H9 (cell line): ENCODE measurements around the gene UTP25. TPM values are rescaled to one million over a fixed set of nuclear protein-coding genes. Genes with fewer than 3 reads are reported as not detected.

ENCODE experiments used
- DNase-seq: peaks from one replicate; pipeline ENCODE4 v3.0.0-alpha.2; 2017
- H2AFZ ChIP-seq: one replicate; pipeline ENCODE4 v1.6.1; 2013; ENCODE audit warnings: mild to moderate bottlenecking, low read length, control low read depth, moderate library complexity
- H2AK5ac ChIP-seq: 2 replicates; pipeline ENCODE4 v1.6.1; 2013; ENCODE audit warnings: low read length, control low read depth, mixed read lengths; ENCODE audit not compliant: insufficient read length
- H2BK120ac ChIP-seq: one replicate; pipeline ENCODE4 v1.6.1; 2013; ENCODE audit warnings: low read depth, mild to moderate bottlenecking, low read length, control low read depth, inconsistent platforms; ENCODE audit not compliant: poor library complexity, severe bottlenecking
- H2BK12ac ChIP-seq: 2 replicates; pipeline ENCODE4 v1.6.1; 2013; ENCODE audit warnings: low read length, control low read depth, mixed read lengths, low read depth; ENCODE audit not compliant: insufficient read length
- H2BK15ac ChIP-seq: 2 replicates; pipeline ENCODE4 v1.6.1; 2013; ENCODE audit warnings: low read depth, low read length, control low read depth
- H2BK20ac ChIP-seq: one replicate; pipeline ENCODE4 v1.6.1; 2013; ENCODE audit warnings: low read depth, mild to moderate bottlenecking, low read length, control low read depth, inconsistent platforms; ENCODE audit not compliant: poor library complexity, severe bottlenecking
- H2BK5ac ChIP-seq: 2 replicates; pipeline ENCODE4 v1.6.1; 2013; ENCODE audit warnings: low read length, control low read depth, mixed read lengths; ENCODE audit not compliant: insufficient read length
- H3K14ac ChIP-seq: 2 replicates; pipeline ENCODE4 v1.6.1; 2013; ENCODE audit warnings: low read length, control low read depth; ENCODE audit not compliant: insufficient read depth
- H3K18ac ChIP-seq: 2 replicates; pipeline ENCODE4 v1.6.1; 2013; ENCODE audit warnings: low read depth, mild to moderate bottlenecking, mixed read lengths, low read length, control low read depth; ENCODE audit not compliant: insufficient read length
- H3K23ac ChIP-seq: 2 replicates; pipeline ENCODE4 v1.6.1; 2013; ENCODE audit warnings: low read length, control low read depth, mixed read lengths, low read depth; ENCODE audit not compliant: insufficient read length
- H3K23me2 ChIP-seq: 2 replicates; pipeline ENCODE4 v1.6.1; 2013; ENCODE audit warnings: low read depth, mild to moderate bottlenecking, mixed read lengths, low read length, control low read depth; ENCODE audit not compliant: insufficient read length, poor library complexity, severe bottlenecking
- H3K27ac ChIP-seq: 2 replicates; pipeline ENCODE4 v1.5.1; 2013; ENCODE audit warnings: low read length, control low read depth, mixed read lengths, low read depth; ENCODE audit not compliant: insufficient read length
- H3K27me3 ChIP-seq: 2 replicates; pipeline ENCODE4 v1.6.1; 2013; ENCODE audit warnings: low read length, control low read depth, inconsistent platforms; ENCODE audit not compliant: insufficient read depth
- H3K4ac ChIP-seq: 2 replicates; pipeline ENCODE4 v1.6.1; 2013; ENCODE audit warnings: low read depth, mild to moderate bottlenecking, control low read depth, inconsistent platforms, low read length, moderate library complexity
- H3K4me1 ChIP-seq: 2 replicates; pipeline ENCODE4 v1.6.1; 2013; ENCODE audit warnings: low read length, control low read depth, inconsistent platforms; ENCODE audit not compliant: insufficient read depth
- H3K4me2 ChIP-seq: 2 replicates; pipeline ENCODE4 v1.6.1; 2013; ENCODE audit warnings: low read length, control low read depth, mixed read lengths; ENCODE audit not compliant: insufficient read length, insufficient read depth
- H3K56ac ChIP-seq: 2 replicates; pipeline ENCODE4 v1.6.1; 2013; ENCODE audit warnings: low read depth, mild to moderate bottlenecking, mixed read lengths, low read length, control low read depth; ENCODE audit not compliant: insufficient read length
- H3K79me1 ChIP-seq: 2 replicates; pipeline ENCODE4 v1.6.1; 2013; ENCODE audit warnings: low read depth, mild to moderate bottlenecking, moderate library complexity, low read length, control low read depth, inconsistent platforms; ENCODE audit not compliant: insufficient read depth, poor library complexity, severe bottlenecking
- H3K79me2 ChIP-seq: 2 replicates; pipeline ENCODE4 v1.6.1; 2013; ENCODE audit warnings: low read length, control low read depth, inconsistent platforms; ENCODE audit not compliant: insufficient read depth
- H3K9ac ChIP-seq: 2 replicates; pipeline ENCODE4 v1.6.1; 2013; ENCODE audit warnings: low read length, control low read depth, mixed read lengths; ENCODE audit not compliant: insufficient read length; ENCODE audit errors: extremely low read depth
- H3K9me3 ChIP-seq: one replicate; pipeline ENCODE4 v1.6.1; 2013; ENCODE audit warnings: low read depth, low read length, inconsistent platforms; ENCODE audit not compliant: control insufficient read depth
- H3T11ph ChIP-seq: one replicate; pipeline ENCODE4 v1.6.1; 2013; ENCODE audit warnings: mild to moderate bottlenecking, low read length, control low read depth, inconsistent platforms
- H4K20me1 ChIP-seq: one replicate; pipeline ENCODE4 v1.6.1; 2013; ENCODE audit not compliant: control insufficient read depth, insufficient read length, insufficient read depth
- H4K5ac ChIP-seq: 2 replicates; pipeline ENCODE4 v1.6.1; 2013; ENCODE audit warnings: low read depth, mild to moderate bottlenecking, mixed read lengths, low read length, control low read depth; ENCODE audit not compliant: insufficient read length
- H4K8ac ChIP-seq: replicated peaks from 2 replicates; pipeline ENCODE4 v1.6.1; 2013; ENCODE audit warnings: low read length, control low read depth, mixed read lengths, low read depth; ENCODE audit not compliant: insufficient read length
- H4K91ac ChIP-seq: 2 replicates; pipeline ENCODE4 v1.6.1; 2013; ENCODE audit warnings: low read depth, mild to moderate bottlenecking, moderate library complexity, mixed read lengths, low read length, control low read depth; ENCODE audit not compliant: insufficient read length
- H3K27ac Mint-ChIP-seq, 3 experiments: 2 replicates in 2 of 3; 3 replicates in 1 of 3; pipeline ENCODE4 v1.8.0; 2020 to 2021; ENCODE audit warnings: mixed read lengths in 3 of 3, mild to moderate bottlenecking in 1 of 3, moderate library complexity in 1 of 3
- H3K27me3 Mint-ChIP-seq: 2 replicates; pipeline ENCODE4 v1.8.0; 2021; ENCODE audit warnings: low read depth, mild to moderate bottlenecking, moderate library complexity, mixed read lengths
- H3K36me3 Mint-ChIP-seq, 3 experiments: 2 replicates in 2 of 3; 3 replicates in 1 of 3; pipeline ENCODE4 v1.8.0; 2020 to 2021; ENCODE audit warnings: low read depth in 3 of 3, mixed read lengths in 3 of 3; ENCODE audit not compliant: insufficient read depth in 1 of 3
- H3K4me1 Mint-ChIP-seq, 2 experiments: 2 replicates each; pipeline ENCODE4 v1.8.0; 2020; ENCODE audit warnings: mixed read lengths in 2 of 2
- H3K4me3 Mint-ChIP-seq, 2 experiments: 2 replicates in 1 of 2; 3 replicates in 1 of 2; pipeline ENCODE4 v1.8.0; 2020 to 2021; ENCODE audit warnings: mild to moderate bottlenecking in 2 of 2, mixed read lengths in 2 of 2, moderate library complexity in 1 of 2
- H3K9me3 Mint-ChIP-seq, 2 experiments: 2 replicates in 1 of 2; 3 replicates in 1 of 2; pipeline ENCODE4 v1.8.0; 2020; ENCODE audit warnings: mild to moderate bottlenecking in 2 of 2, mixed read lengths in 2 of 2, moderate library complexity in 1 of 2
- CTCF ChIP-seq: fragments of 200-600 bp; sonication (generic); conservative IDR thresholded peaks from 3 replicates; pipeline ENCODE4 v1.8.0; 2021; ENCODE audit warnings: antibody characterized with exemption, mild to moderate bottlenecking
- WGBS: extraction: QIAGEN DNeasy Blood & Tissue Kit; methylation state at CpG from one replicate; pipeline ENCODE4 v1.1.7; 2013; ENCODE audit warnings: missing lambda C conversion rate, low lambda C conversion rate, mixed read lengths; ENCODE audit not compliant: insufficient read length; ENCODE audit errors: extremely low coverage; 5-methylcytosine and 5-hydroxymethylcytosine counted together
- total RNA-seq: library from RNA; stranded (reverse); gene quantifications from 2 replicates; pipeline ENCODE4 v1.2.1, GENCODE V29; 2021

The UTP25 gene
- total RNA-seq, 1 experiment from 2014 or later: 12.9 TPM

GRCh38 chr1:209871430-209871829 is 43.7 kb downstream of the UTP25 start:
- no peak overlapping the region for H3K4ac ChIP-seq
- no peak overlapping the region for H3K4me2 ChIP-seq
- no peak overlapping the region for H3K9ac ChIP-seq
- H3K27me3 Mint-ChIP-seq: peaks cover 6% of the 10 kb centered on the region; the same call in 1 of the 2 replicates
- H2AFZ ChIP-seq: no peak overlapping the region
- peaks cover 13 to 14% of the 10 kb centered on the region in 2 experiments for H3K9me3 Mint-ChIP-seq
- no peak overlapping the region for H2BK5ac ChIP-seq
- no peaks in the 10 kb centered on the region for H3K23me2 ChIP-seq
- no peak overlapping the region for H3K56ac ChIP-seq
- no peaks in the 10 kb centered on the region for H3K79me1 ChIP-seq
- no peak overlapping the region for H3K18ac ChIP-seq
- no peaks in the 10 kb centered on the region for H3K27me3 ChIP-seq
- H3T11ph ChIP-seq: no peak overlapping the region
- H2BK12ac ChIP-seq: no peak overlapping the region
- no peak overlapping the region for H4K5ac ChIP-seq
- no peak overlapping the region for H2BK20ac ChIP-seq
- WGBS: no CpG with 5 or more reads among the region's 2 CpGs
- H4K8ac ChIP-seq: no peak overlapping the region
- no peak overlapping the region for H4K91ac ChIP-seq
- H4K20me1 ChIP-seq: no peaks in the 10 kb centered on the region
- no peak for TF ChIP-seq CTCF
- no peaks in the 10 kb centered on the region for H3K79me2 ChIP-seq
- peaks cover 4 to 11% (median 6%) of the 10 kb centered on the region in 3 experiments; a peak in 6 of 7 replicates for H3K36me3 Mint-ChIP-seq
- H3K9me3 ChIP-seq: no peaks in the 10 kb centered on the region
- H2BK120ac ChIP-seq: no peak overlapping the region
- DNase-seq: no peak
- no peak overlapping the region for H3K27ac Mint-ChIP-seq
- no peak overlapping the region for H2BK15ac ChIP-seq
- no peak overlapping the region for H3K14ac ChIP-seq
- no peak overlapping the region for H2AK5ac ChIP-seq
- H3K23ac ChIP-seq: no peak overlapping the region
- H3K27ac ChIP-seq: no peak overlapping the region
- peaks cover 6 to 7% of the 10 kb centered on the region in 2 experiments for H3K4me1 Mint-ChIP-seq
- H3K4me3 Mint-ChIP-seq: no peak overlapping the region
- no peaks in the 10 kb centered on the region for H3K4me1 ChIP-seq
